ENCODE data around the gene SNRPD3. TPM values are rescaled to one million over a fixed set of nuclear protein-coding genes. Genes with fewer than 3 reads are reported as not detected.
A peak's percentile ranks its signal among the peaks of the same experiment; 100 is the strongest.
"Not testable (repeated sequence)": the region's sequence is repeated elsewhere in the genome, so short reads cannot be mapped to it uniquely, and the experiment has no call there.

Gene SNRPD3
- total RNA-seq, 1 donor from 2014 or later: 302 TPM

GRCh38 chr22:24595863-24596262, 40.1 kb downstream of the SNRPD3 start:
- Mint-ChIP-seq H3K4me1 (peaks cover 12% of the 10 kb centered on the region), H3K27me3 (ENCODE audit: insufficient read depth, low read depth) (peaks cover 10% of the 10 kb centered on the region)
- peaks cover 8% of the 10 kb centered on the region for H3K4me1 ChIP-seq

DNA sequence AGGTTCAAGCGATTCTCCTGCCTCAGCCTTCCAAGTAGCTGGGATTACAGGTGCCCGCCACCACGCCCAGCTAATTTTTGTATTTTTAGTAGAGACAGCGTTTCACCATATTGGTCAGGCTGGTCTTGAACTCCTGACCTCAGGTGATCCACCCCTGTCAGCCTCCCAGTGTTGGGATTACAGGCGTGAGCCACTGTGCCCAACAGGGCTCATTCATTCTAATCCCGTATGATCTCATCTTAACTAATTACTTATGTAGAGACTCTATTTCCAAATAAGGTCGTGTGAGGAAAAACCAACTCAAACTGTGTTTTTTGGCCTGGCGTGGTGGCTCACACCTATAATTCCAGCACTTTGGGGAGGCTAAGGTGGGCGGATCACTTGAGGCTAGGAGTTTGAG, 41.3 kb downstream of the SNRPD3 start:
- not testable (repeated sequence) for DNase-seq (ENCODE audit: low spot score); H3K4me3 ChIP-seq; H3K36me3 Mint-ChIP-seq; H3K4me2 ChIP-seq; H3K4me3 Mint-ChIP-seq; H3K9me3 Mint-ChIP-seq; H3K9me3 ChIP-seq (ENCODE audit: low read depth); H3K27ac ChIP-seq; H3K27ac Mint-ChIP-seq; H4K20me1 ChIP-seq (ENCODE audit: low read depth); H3K79me2 ChIP-seq (ENCODE audit: low read depth); H3F3A ChIP-seq (ENCODE audit: low read depth); H3K9ac ChIP-seq; H3K36me3 ChIP-seq; H3K27me3 ChIP-seq; H3K4me1 ChIP-seq; H2AFZ ChIP-seq (replicated peaks)
- Mint-ChIP-seq H3K4me1 (peaks cover 11% of the 10 kb centered on the region), H3K27me3 (ENCODE audit: insufficient read depth, low read depth) (peaks cover 11% of the 10 kb centered on the region)

More at GRCh38 chr22:24595863-24596262, 40.1 kb downstream of the SNRPD3 start:
- no peak for DNase-seq (ENCODE audit: low spot score)
- Histone ChIP-seq H3K27ac (no peak overlapping the region), H3F3A (ENCODE audit: low read depth) (peaks cover 4% of the 10 kb centered on the region), H3K9me3 (ENCODE audit: low read depth) (no peaks in the 10 kb centered on the region), H3K4me2 (no peak overlapping the region), H2AFZ (replicated peaks) (no peak overlapping the region), H3K36me3 (no peaks in the 10 kb centered on the region), H3K9ac (no peak overlapping the region), H3K79me2 (ENCODE audit: low read depth) (no peaks in the 10 kb centered on the region), H3K4me3 (no peak overlapping the region), H4K20me1 (ENCODE audit: low read depth) (no peaks in the 10 kb centered on the region), H3K27me3 (no peaks in the 10 kb centered on the region)
- no peak for TF ChIP-seq EZH2phosphoT487 (IDR thresholded peaks at IDR 0.05)
- TF ChIP-seq EZH2 (IDR thresholded peaks at IDR 0.05): no peak
- TF ChIP-seq, protein P1, sequence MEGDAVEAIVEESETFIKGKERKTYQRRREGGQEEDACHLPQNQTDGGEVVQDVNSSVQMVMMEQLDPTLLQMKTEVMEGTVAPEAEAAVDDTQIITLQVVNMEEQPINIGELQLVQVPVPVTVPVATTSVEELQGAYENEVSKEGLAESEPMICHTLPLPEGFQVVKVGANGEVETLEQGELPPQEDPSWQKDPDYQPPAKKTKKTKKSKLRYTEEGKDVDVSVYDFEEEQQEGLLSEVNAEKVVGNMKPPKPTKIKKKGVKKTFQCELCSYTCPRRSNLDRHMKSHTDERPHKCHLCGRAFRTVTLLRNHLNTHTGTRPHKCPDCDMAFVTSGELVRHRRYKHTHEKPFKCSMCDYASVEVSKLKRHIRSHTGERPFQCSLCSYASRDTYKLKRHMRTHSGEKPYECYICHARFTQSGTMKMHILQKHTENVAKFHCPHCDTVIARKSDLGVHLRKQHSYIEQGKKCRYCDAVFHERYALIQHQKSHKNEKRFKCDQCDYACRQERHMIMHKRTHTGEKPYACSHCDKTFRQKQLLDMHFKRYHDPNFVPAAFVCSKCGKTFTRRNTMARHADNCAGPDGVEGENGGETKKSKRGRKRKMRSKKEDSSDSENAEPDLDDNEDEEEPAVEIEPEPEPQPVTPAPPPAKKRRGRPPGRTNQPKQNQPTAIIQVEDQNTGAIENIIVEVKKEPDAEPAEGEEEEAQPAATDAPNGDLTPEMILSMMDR (IDR thresholded peaks at IDR 0.05): no peak
- Mint-ChIP-seq H3K9me3 (no peaks in the 10 kb centered on the region), H3K36me3 (no peaks in the 10 kb centered on the region), H3K27ac (peak overlapping the region; percentile 9), H3K4me3 (no peak overlapping the region)

GRCh38 chr22:24599514-24599913, 43.7 kb downstream of the SNRPD3 start:
- Histone ChIP-seq H3K4me3 (no peak overlapping the region), H3K9ac (no peak overlapping the region), H3K4me2 (no peak overlapping the region), H3K4me1 (peaks cover 27% of the 10 kb centered on the region), H3K79me2 (ENCODE audit: low read depth) (no peaks in the 10 kb centered on the region), H3K36me3 (no peaks in the 10 kb centered on the region), H3K9me3 (ENCODE audit: low read depth) (no peaks in the 10 kb centered on the region), H3K27me3 (no peaks in the 10 kb centered on the region), H3K27ac (no peak overlapping the region), H4K20me1 (ENCODE audit: low read depth) (no peaks in the 10 kb centered on the region), H2AFZ (replicated peaks) (no peak overlapping the region), H3F3A (ENCODE audit: low read depth) (peaks cover 15% of the 10 kb centered on the region)
- H3K27me3 Mint-ChIP-seq (ENCODE audit: insufficient read depth, low read depth): peaks cover 10% of the 10 kb centered on the region
- peak overlapping the region; percentile 64 for H3K27ac Mint-ChIP-seq
- no peak overlapping the region for H3K4me3 Mint-ChIP-seq
- no peaks in the 10 kb centered on the region for H3K36me3 Mint-ChIP-seq
- H3K9me3 Mint-ChIP-seq: no peaks in the 10 kb centered on the region
- TF ChIP-seq, protein P1 (IDR thresholded peaks at IDR 0.05): no peak
- no peak for TF ChIP-seq EZH2phosphoT487 (IDR thresholded peaks at IDR 0.05)
- TF ChIP-seq EZH2 (IDR thresholded peaks at IDR 0.05): no peak
- H3K4me1 Mint-ChIP-seq: peaks cover 17% of the 10 kb centered on the region
- DNase-seq (ENCODE audit: low spot score): no peak

- H3K36me3 Mint-ChIP-seq, H3K27ac Mint-ChIP-seq: not testable (repeated sequence)
These were observed 44.3 kb downstream of the SNRPD3 start for GRCh38 chr22:24599958-24600715.

More at GRCh38 chr22:24599958-24600715, 44.3 kb downstream of the SNRPD3 start:
- H3K4me3 ChIP-seq; H3K79me2 ChIP-seq (ENCODE audit: low read depth); H3K36me3 ChIP-seq; H3K4me2 ChIP-seq; H3K27me3 ChIP-seq; H3K9ac ChIP-seq; H3K9me3 Mint-ChIP-seq; H4K20me1 ChIP-seq (ENCODE audit: low read depth); H3K27ac ChIP-seq; H3K9me3 ChIP-seq (ENCODE audit: low read depth); H3K27me3 Mint-ChIP-seq (ENCODE audit: insufficient read depth, low read depth); H3K4me3 Mint-ChIP-seq; DNase-seq (ENCODE audit: low spot score); H2AFZ ChIP-seq (replicated peaks): not testable (repeated sequence)
- H3K4me1 Mint-ChIP-seq: peaks cover 16% of the 10 kb centered on the region
- peaks cover 20% of the 10 kb centered on the region for H3K4me1 ChIP-seq
- peaks cover 18% of the 10 kb centered on the region for H3F3A ChIP-seq (ENCODE audit: low read depth)

Measured in neural progenitor cell (in vitro differentiated cells).